ENCODE results near the gene PRAME.
"Not testable (repeated sequence)": the region's sequence is repeated elsewhere in the genome, so short reads cannot be mapped to it uniquely, and the experiment has no call there.

The PRAME gene

DNA sequence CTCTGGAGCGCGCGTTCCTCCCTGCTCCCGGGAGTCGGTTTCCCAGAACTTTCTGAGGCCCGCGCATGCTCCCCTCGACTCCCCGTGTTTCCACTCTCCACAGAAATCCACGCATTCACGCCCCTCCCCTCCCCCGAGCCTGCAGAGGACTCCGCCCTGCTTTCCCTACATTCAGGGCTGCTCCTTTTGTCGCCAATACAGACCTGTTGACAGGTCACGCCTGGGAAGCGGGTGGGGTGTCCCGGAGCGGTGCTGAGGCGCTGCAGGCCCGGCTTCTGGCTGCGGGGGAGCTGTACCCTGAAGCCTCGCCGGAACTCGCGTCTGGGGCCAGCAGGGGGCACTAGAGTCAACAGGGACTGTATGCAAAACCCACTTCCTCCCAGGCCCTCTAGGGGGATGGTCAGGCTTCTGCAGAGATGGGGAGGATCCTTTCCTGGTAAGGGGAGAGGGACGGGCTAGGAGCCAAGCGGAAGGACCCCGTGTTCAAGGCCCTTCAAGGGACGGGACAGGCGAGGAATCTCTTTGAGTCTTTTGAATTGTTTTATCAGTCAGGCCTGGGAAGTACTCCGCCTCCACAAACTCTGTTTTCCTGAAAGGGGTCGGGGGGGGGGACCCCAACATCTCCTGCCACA, at the start of gene PRAME:
Gene PRAME (minus strand): TSS at position 294 of the 632 bp plus-strand sequence. CDS start 2,433 bp downstream, outside the sequence.
- DNase-seq, result peak; percentile 86

DNA sequence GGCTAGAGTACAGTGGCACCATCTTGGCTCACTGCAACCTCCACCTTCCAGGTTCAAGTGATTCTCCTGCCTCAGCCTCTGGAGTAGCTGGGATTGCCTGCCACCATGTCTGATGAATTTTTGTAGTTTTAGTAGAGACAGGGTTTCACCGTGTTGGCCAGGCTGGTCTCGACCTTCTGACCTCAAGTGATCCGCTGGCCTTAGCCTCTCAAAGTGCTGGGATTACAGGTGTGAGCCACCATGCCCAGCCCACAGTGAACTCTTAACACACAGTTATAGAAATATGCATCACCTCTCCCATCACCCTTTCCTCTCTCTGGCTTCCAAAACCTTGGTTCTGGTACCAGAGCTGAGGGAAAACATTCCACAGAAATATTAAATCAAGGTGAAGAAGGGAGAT, 49.0 kb upstream of the PRAME start:
- DNase-seq, result not testable (repeated sequence)

DNA sequence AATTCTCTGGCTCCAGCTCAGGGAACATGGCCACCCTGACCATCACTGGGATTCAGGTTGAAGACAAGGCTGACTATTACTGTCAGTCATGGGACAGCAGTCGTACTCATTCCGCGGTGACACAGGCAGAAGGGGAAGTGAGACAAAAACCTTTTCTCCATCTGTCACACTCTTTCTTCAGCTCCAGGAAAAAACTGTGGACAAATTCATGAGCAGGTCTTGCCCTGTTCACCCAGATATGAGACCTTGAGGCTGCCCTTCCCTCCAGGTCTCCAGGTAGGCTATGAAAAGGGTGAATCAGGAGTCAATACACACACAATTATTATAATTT, 46.0 kb upstream of the PRAME start:
- DNase-seq, result no peak

GRCh38 chr22:22604326-22605073, 45.4 kb upstream of the PRAME start:
- no peak for DNase-seq

GRCh38 chr22:22603470-22603947, 44.4 kb upstream of the PRAME start:
- DNase-seq, result no peak

DNA sequence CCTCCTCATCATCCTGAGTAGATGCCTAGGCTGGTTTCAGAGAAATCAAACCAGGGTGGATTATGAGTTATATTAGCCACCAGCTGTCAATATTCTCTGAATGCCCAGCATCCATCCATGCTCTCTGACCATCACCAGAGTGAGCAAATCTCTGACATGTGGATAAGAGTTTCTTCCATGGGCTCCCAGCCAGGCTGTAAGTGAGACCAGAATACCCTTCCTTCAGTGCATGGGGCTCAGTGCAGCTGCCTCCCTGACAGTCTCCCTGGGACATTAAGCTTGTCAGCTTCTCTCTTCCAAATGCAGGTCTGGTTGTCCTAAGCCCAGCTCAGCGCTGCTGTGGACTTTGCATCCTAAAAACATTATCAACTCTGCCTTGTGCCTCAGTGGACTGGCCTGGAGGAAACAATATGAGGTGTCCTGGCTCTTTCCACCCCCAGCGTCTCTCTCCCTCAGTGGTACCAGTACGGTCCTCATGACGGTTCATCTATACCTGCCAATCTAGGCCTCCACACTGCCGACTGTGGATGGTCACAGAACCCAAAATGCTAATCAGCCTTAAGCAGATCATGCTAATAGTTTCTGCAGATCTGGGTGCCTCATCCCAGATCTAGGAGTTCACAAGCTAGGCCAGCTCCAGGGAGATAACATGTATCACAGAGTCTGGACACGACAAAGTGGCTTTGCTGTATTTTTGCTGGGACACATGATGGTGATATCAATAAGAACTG, 41.6 kb upstream of the PRAME start:
- DNase-seq, result no peak

DNA sequence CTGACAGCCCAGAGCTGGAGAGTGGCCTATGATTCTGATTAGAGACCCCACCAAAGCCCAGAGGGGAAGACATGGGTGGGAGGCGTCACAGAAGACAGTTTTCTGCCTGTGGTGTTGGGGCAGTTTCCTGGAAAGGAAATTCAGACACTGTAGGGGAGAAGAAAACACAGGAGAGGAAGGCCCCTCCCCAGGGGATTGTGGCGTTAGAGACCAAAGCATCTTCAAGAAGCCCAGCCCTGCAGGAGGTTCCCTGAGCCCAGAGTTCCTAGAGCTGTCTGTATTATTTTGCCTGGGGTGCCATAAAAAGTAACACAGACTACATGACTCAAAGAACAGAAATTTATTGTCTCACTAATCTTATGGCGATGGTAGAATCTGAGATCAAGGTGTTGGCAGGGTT, 40.2 kb upstream of the PRAME start:
- no peak for DNase-seq

DNA sequence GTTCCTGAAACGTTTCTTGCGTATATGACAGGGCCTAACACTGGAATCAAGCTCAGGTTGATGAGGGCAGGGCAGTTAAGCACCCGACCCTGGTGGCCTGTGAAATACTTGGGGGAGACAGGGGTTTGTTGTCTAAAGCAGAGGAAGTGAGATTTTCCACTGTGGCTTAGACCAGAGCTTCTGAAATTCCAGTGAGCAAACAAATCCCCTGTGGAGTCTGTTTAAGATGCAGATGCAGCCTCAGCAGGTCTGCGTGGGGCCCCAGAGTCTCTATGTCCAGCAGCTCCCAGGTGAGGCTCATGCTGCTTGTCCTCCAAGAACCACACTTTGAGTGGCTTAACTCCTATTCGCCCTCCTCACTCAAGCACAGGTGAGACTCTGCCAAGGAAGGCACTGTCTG, 39.1 kb upstream of the PRAME start:
- DNase-seq, result no peak

- no peak for DNase-seq
Measured at GRCh38 chr22:22595001-22595835, 36.2 kb upstream of the PRAME start.

DNA sequence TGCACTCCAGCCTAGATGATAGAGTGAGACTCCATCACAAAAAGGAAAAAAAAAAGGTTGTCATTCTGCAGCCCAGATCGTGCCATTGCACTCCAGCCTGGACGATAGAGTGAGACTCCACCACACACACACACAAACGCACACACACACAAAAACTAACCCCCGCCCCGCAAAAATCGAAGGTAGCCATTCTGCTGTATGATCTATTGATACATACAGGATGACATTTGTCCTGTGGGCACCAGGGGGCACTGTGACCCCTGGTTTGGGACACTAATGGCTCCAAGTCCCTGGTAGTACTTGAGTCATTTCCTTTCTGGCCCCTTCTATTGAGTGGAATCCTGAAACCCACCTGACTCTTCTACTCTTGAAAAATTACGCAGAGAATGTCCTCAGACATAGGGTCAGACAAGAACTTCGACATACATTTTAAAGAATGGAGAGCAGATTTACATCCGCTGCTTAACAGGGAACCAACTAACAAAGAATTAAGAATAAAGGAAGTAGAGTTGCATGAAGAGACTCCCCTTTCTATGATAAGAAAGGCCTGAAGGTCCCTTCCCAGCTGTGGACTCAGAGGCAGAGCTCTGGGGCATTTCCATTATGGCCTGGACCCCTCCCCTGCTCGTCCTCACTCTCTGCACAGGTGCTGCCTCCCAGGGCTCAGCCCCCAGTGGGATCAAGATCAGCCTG, 35.0 kb upstream of the PRAME start:
- DNase-seq, result peak; percentile 81

DNA sequence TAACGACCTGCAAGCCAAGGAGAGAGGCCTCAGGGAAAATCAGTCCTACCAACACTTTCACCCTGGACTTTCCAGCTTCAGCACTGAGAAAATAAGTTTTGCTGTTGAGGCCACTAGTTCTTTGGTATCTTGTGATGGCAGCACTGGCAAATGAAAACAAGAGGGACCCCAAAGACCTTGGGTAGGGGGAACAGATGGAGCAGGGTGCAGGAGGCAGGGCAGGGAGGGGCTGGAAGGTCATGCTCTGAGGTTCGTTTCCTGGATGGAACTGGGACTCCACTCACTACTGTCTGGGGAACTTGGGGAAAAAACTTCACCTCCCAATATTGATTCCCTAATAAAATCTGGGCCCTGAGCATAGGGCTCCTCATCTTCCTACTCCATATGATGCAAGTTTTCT, 34.2 kb upstream of the PRAME start:
- DNase-seq, result no peak

GRCh38 chr22:22591348-22592299, 32.6 kb upstream of the PRAME start:
- no peak for DNase-seq

DNA sequence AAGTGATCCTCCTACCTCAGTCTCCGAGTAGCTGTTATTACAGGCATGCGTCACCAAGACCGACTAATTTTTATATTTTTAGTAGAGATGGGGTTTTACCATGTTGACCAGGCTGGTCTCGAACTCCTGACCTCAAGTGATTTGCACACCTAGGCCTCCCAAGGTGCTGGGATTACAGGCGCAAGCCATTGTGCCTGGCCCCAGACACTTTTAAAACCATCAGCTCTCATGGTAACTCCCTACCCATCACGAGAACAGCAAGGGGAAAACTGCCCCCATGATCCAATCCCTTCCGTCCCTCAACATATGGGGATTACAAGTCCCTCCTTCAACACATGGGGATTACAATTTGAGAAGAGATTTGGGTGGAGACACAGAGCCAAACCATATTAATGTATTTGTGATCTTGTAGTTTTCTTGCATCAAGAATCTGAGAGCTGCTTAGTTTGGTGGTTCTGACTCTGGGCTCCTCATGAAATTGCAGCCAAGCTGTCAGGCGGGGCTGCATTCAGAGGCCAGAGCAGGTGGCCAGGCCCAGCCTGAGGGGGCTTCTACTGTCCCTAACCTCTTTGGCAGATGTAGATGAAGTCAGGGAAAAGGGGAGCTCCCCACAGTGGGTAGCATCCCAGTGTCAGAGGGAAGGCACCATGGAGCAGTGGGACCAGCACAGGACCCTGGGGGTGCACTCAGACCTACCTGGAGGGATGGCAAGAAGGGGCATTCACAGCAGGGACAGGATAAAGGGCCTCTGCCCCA, 31.2 kb upstream of the PRAME start:
- no peak for DNase-seq

- DNase-seq, result no peak
Measured at GRCh38 chr22:22588485-22589164, 29.6 kb upstream of the PRAME start.

GRCh38 chr22:22587577-22588188, 28.6 kb upstream of the PRAME start:
- no peak for DNase-seq

DNA sequence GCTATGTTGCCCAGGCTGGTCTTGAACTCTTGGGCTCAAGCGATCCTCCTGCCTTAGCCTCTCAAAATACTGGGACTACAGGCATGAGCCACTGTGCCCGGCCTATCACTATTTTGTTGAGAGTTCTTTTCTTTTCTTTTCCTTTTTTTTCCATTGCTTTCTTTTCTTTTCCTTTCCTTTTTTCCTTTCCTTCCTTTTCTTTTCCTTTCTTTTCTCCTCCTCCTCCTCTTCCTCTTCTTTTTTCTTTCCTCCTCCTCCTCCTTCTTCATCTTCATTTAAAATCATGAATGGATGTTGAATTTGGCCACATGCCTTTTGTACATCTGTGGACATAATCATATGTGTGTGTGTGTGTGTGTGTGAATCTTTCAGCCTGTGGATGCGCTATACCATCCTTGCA, 25.7 kb upstream of the PRAME start:
- no peak for DNase-seq

GRCh38 chr22:22583030-22583429, 24.0 kb upstream of the PRAME start:
- DNase-seq, result no peak

DNA sequence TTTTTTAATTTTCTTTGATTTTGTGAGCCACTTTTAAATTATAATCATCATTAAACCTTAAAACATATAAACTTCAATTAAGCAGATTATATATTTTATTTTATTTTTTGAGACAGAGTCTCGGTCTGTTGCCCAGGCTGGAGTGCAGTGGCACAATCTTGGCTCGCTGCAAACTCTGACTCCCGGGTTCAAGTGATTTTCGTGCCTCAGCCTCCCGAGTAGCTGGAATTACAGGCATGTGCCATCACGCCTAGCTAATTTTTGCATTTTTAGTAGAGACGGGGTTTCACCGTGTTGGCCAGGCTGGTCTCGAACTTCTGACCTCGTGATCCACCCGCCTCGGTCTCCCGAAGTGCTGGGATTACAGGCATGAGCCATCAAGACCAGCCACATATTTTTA, 22.5 kb upstream of the PRAME start:
- not testable (repeated sequence) for DNase-seq

DNA sequence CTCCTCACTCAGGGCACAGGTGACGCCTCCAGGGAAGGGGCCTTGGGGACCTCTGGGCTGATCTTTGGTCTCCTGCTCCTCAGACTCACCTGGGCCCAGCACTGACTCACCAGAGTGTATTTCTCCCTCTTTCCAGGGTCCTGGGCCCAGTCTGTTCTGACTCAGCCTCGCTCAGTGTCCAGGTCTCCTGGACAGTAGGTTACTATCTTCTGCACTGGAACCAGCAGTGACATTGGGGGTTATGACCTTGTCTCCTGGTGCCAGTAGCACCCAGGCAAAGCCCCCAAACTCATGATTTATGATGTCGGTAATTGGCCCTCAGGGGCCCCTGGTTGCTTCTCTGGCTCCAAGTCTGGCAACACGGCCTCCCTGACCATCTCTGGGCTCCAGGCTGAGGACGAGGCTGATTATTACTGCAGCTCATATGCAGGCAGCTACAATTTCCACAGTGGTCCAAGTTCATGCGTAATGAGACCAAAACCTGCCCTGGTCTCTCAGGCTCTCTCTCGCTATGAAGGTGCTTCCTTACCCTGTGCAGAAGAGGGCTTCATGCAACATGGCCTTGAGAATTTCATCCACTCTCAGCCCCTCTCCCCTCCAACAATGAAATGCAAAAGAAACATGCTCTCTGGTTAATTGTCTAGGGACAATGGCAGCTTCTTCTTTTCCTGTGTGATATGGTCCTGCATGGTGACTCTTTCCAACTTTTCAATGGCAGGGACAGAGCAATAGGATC, 21.0 kb upstream of the PRAME start:
- DNase-seq, result no peak
